Measurements from ENCODE around the gene CHPT1.

The CHPT1 gene

GRCh38 chr12:101748907-101749306 lies 51.5 kb downstream of the CHPT1 start:
- TF ChIP-seq ZFX (IDR thresholded peaks at IDR 0.05; ENCODE audit: borderline replicate concordance) = no peak
- TF ChIP-seq CTCF (IDR thresholded peaks at IDR 0.05) = no peak
- H3K27ac ChIP-seq = peak overlapping the region; percentile 68

- H3K27ac ChIP-seq = peak overlapping the region; percentile 68
- TF ChIP-seq ZFX (IDR thresholded peaks at IDR 0.05; ENCODE audit: borderline replicate concordance) (no peak), CTCF (IDR thresholded peaks at IDR 0.05) (no peak)
These were observed 52.2 kb downstream of the CHPT1 start for GRCh38 chr12:101749657-101750056.

GRCh38 chr12:101750152-101750551 lies 52.7 kb downstream of the CHPT1 start:
- peak overlapping the region; percentile 68 for H3K27ac ChIP-seq
- TF ChIP-seq CTCF (IDR thresholded peaks at IDR 0.05) = no peak
- TF ChIP-seq ZFX (IDR thresholded peaks at IDR 0.05; ENCODE audit: borderline replicate concordance) = no peak

GRCh38 chr12:101759396-101760047 lies 62.1 kb downstream of the CHPT1 start:
- TF ChIP-seq ZFX (IDR thresholded peaks at IDR 0.05; ENCODE audit: borderline replicate concordance) (no peak), CTCF (IDR thresholded peaks at IDR 0.05) (peak; percentile 93)

GRCh38 chr12:101761350-101761749 lies 63.9 kb downstream of the CHPT1 start:
- TF ChIP-seq CTCF (IDR thresholded peaks at IDR 0.05) (no peak), ZFX (IDR thresholded peaks at IDR 0.05; ENCODE audit: borderline replicate concordance) (no peak)
- H3K27ac ChIP-seq = peak overlapping the region; percentile 68

More at GRCh38 chr12:101759396-101760047, 62.1 kb downstream of the CHPT1 start:
- H3K27ac ChIP-seq = peak overlapping the region; percentile 68

GRCh38 chr12:101761781-101762180 lies 64.3 kb downstream of the CHPT1 start:
- peak overlapping the region; percentile 68 for H3K27ac ChIP-seq
- TF ChIP-seq ZFX (IDR thresholded peaks at IDR 0.05; ENCODE audit: borderline replicate concordance) (no peak), CTCF (IDR thresholded peaks at IDR 0.05) (no peak)

GRCh38 chr12:101763246-101763931 lies 65.9 kb downstream of the CHPT1 start:
- TF ChIP-seq CTCF (IDR thresholded peaks at IDR 0.05) (no peak), ZFX (IDR thresholded peaks at IDR 0.05; ENCODE audit: borderline replicate concordance) (no peak)
- peak overlapping the region; percentile 68 for H3K27ac ChIP-seq

Measured in 22Rv1 (cell line).